ENCODE results near the gene ECEL1. TPM values are rescaled to one million over a fixed set of nuclear protein-coding genes. Genes with fewer than 3 reads are reported as not detected.

The ECEL1 gene
- total and polyA plus RNA-seq, 9 of the 15 experiments (the other 6 are each of a cell fraction or from before 2014, with no cell fraction given), result 0.09 TPM; not detected in 8

- no peak overlapping the region for H3K4me3 ChIP-seq
- H3K9me1 ChIP-seq (ENCODE audit: control insufficient read depth, insufficient read depth, low read length), result no peaks in the 10 kb centered on the region
- ATAC-seq (no peak), FAIRE-seq (no peak), DNase-seq (ENCODE audit: extremely low read depth in 1 of 4, low spot score in 3 of 4) (no peak)
- H3K36me3 ChIP-seq (ENCODE audit: control insufficient read depth, insufficient read depth, low read length), result no peaks in the 10 kb centered on the region
- WGBS (ENCODE audit: insufficient coverage, low coverage, missing lambda C conversion rate), result 0% methylated on average over 9 of the region's 11 CpGs
- no peaks in the 10 kb centered on the region for H4K20me1 ChIP-seq (replicated peaks; ENCODE audit: control insufficient read depth, insufficient read depth, low read length)
- no TSS peak for BruUV-seq (replicated peaks)
- H2AFZ ChIP-seq (ENCODE audit: low read depth, low read length), result no peak overlapping the region
- no peak overlapping the region for H3K4me2 ChIP-seq (ENCODE audit: insufficient read depth, low read length)
- H3K9me3 ChIP-seq (replicated peaks; ENCODE audit: control insufficient read depth, insufficient read depth, low read depth, low read length), result no peaks in the 10 kb centered on the region
- peaks cover 0 to 7% of the 10 kb centered on the region in 2 experiments; a peak in 2 of 5 replicates for H3K4me1 ChIP-seq (replicated peaks in 1 of 2; ENCODE audit: control insufficient read depth in 2 of 2, insufficient read depth in 2 of 2, low read length in 2 of 2)
- H3K79me2 ChIP-seq (ENCODE audit: control insufficient read depth, insufficient read depth, low read length), result no peaks in the 10 kb centered on the region
- in situ Hi-C loops (cut with MboI) (no loop called here), intact Hi-C loops (cut with micrococcal nuclease) (no loop called here)
- POLR2A ChIA-PET, result interaction anchor here (0.5 to 0.6 kb wide), 2 partner anchors 17 to 39 kb away, joined by 3 to 4 read pairs; no protein-coding TSS in a partner anchor
- H3K27ac ChIP-seq (ENCODE audit: extremely low read depth, low read depth, low read length), result no peak overlapping the region
- H3K27me3 ChIP-seq (ENCODE audit: control insufficient read depth in 2 of 2, insufficient read depth in 2 of 2, low read length in 2 of 2), result peaks cover 0 to 36% of the 10 kb centered on the region in 2 experiments; a peak in 2 of 5 replicates
- no peak for TF ChIP-seq ZSCAN32 (CRISPR knock-in tag; IDR thresholded peaks at IDR 0.05)
- no peak for TF ChIP-seq CBX1 (IDR thresholded peaks at IDR 0.05; ENCODE audit: low read depth)
- TF ChIP-seq MYBL2 (IDR thresholded peaks at IDR 0.05; ENCODE audit: low read depth), result no peak
- TF ChIP-seq MYBL2 (CRISPR knock-in tag; IDR thresholded peaks at IDR 0.05; ENCODE audit: borderline replicate concordance), result no peak
- no peak for TF ChIP-seq ZNF408 (CRISPR knock-in tag; IDR thresholded peaks at IDR 0.05; ENCODE audit: low read depth)
- no peak for TF ChIP-seq ZNF347 (CRISPR knock-in tag; IDR thresholded peaks at IDR 0.05; ENCODE audit: low read depth)
- H3K9ac ChIP-seq (ENCODE audit: insufficient read depth in 1 of 2, low read depth in 2 of 2, low read length in 2 of 2), result no peak overlapping the region
- CTCF ChIA-PET (ENCODE audit: low intra/inter-chr PET ratio), result no interaction called here
Measured at GRCh38 chr2:232528746-232529460, 41.3 kb upstream of the ECEL1 start.
